T-helper 17 cell (primary cell): ENCODE data around the gene B4GALT6. TPM values are rescaled to one million over a fixed set of nuclear protein-coding genes. Genes with fewer than 3 reads are reported as not detected.
"Not testable (repeated sequence)": the region's sequence is repeated elsewhere in the genome, so short reads cannot be mapped to it uniquely, and the experiment has no call there.

Experiments used
- ATAC-seq: fragments of 150-1000 bp; cut with Tn5 transposase; 2 replicates; pipeline ENCODE4 v1.10.0; 2021; ENCODE audit warnings: mild to moderate bottlenecking, moderate library complexity
- DNase-seq, 3 donors: peaks; one replicate each; pipeline versions ENCODE4 v3.0.0 to v3.0.0-alpha.2; 2020 to 2021
- H3K9me3 ChIP-seq: one replicate; pipeline ENCODE4 v1.7.0; 2013; ENCODE audit warnings: low read length, mild to moderate bottlenecking; ENCODE audit not compliant: control insufficient read depth, poor library complexity, severe bottlenecking
- H3K27ac Mint-ChIP-seq: one replicate; pipeline ENCODE4 v1.8.0; 2022; ENCODE audit warnings: mild to moderate bottlenecking, moderate library complexity, mixed read lengths
- H3K27me3 Mint-ChIP-seq: one replicate; pipeline ENCODE4 v1.8.0; 2022; ENCODE audit warnings: mixed read lengths
- H3K36me3 Mint-ChIP-seq: one replicate; pipeline ENCODE4 v1.8.0; 2022; ENCODE audit warnings: low read depth, mixed read lengths
- H3K4me1 Mint-ChIP-seq: one replicate; pipeline ENCODE4 v1.8.0; 2022; ENCODE audit warnings: mild to moderate bottlenecking, mixed read lengths
- H3K4me3 Mint-ChIP-seq: one replicate; pipeline ENCODE4 v1.8.0; 2022; ENCODE audit warnings: mild to moderate bottlenecking, moderate library complexity, mixed read lengths
- total RNA-seq, 4 donors: library from RNA in 2 of 4; stranded (reverse) in 2 of 4; gene quantifications; one replicate each; pipeline ENCODE4 v1.2.3 and lab custom pipeline; 2022 to 2026

The B4GALT6 gene, protein sequence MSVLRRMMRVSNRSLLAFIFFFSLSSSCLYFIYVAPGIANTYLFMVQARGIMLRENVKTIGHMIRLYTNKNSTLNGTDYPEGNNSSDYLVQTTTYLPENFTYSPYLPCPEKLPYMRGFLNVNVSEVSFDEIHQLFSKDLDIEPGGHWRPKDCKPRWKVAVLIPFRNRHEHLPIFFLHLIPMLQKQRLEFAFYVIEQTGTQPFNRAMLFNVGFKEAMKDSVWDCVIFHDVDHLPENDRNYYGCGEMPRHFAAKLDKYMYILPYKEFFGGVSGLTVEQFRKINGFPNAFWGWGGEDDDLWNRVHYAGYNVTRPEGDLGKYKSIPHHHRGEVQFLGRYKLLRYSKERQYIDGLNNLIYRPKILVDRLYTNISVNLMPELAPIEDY
- total RNA-seq (1 to 10 TPM in 1 of 2 donors, under 1 TPM in 1; 0.10 to 2.3 TPM), total RNA-seq (lab: John Stamatoyannopoulos, UW) (0 reads per million in 2 donors)

DNA sequence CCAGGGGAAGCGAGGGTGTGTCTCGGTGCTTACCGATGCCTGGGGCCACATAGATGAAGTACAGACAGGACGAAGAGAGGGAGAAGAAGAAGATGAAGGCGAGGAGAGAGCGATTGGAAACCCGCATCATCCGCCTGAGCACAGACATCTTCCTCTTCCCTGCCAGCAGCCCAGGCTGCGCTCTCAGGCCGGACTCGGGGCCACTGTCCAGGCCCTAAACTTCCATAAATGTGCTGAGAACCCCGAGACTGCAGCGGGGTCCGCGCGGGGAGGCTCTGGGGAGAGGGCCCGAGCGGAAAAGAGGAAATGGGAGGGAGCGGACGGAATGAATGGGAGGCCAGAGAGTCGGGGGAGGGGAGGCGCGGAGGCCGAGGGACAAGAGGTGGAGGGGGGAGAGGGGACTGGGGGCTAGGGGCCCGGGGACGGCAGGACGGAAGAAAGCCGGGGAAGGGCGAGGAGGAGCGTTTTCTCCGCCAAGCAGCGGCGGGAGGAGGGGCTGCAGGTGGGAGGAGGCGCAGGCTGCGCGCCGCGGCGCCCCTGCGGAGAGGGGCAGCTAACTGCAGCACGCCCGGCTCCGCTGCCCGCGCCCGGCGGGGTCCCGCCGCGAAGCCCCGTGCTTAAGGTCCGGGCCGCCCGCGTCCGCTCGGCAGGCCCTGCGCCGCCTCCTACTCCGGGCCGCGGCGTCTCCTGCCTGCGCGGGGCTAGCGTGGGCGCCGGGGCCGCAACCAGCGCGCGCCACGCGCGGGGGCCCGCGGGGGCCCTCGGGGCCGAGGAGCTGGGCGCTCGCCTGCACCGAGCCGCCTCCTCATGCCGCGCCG, at the start of gene B4GALT6:
B4GALT6 (minus strand) TSS at position 303 of the 818 bp plus-strand sequence; CDS start at position 148, 155 bp downstream.
- Mint-ChIP-seq H3K27ac (no peak within 1 kb of the TSS), H3K27me3 (peaks cover 53% of the 10 kb centered on the region), H3K4me1 (peaks cover 13% of the 10 kb centered on the region), H3K36me3 (peaks cover 7% of the 10 kb centered on the region), H3K4me3 (peak within 1 kb of the TSS; percentile 93)
- ATAC-seq (peak; percentile 32), DNase-seq (no peak)
- no peaks in the 10 kb centered on the region for H3K9me3 ChIP-seq

DNA sequence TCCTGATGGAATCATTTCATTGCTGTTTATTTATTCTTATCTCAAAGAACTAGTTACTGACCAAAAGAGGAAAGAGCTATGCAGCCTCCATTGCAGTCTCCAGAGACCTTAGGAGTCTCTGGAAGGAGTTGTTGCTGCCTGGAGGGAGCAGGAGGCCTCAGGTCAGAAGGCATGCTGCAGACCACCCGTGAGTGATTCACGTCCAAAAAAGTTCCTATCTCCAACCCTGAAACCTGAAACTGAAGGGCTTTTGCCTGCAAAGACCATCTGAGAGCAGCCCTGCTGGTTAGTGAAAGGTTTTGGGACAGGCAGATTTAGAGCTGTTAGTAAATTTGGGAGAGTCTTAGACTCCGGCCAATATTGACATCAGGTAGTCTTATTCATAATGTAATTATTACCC, 47.2 kb upstream of the B4GALT6 start:
- no peak for ATAC-seq
- peaks cover 6% of the 10 kb centered on the region for H3K36me3 Mint-ChIP-seq
- H3K4me1 Mint-ChIP-seq: peaks cover 3% of the 10 kb centered on the region
- no peaks in the 10 kb centered on the region for H3K9me3 ChIP-seq
- no peak for DNase-seq
- no peak overlapping the region for H3K27ac Mint-ChIP-seq
- H3K4me3 Mint-ChIP-seq: no peak overlapping the region
- H3K27me3 Mint-ChIP-seq: peaks cover 49% of the 10 kb centered on the region

DNA sequence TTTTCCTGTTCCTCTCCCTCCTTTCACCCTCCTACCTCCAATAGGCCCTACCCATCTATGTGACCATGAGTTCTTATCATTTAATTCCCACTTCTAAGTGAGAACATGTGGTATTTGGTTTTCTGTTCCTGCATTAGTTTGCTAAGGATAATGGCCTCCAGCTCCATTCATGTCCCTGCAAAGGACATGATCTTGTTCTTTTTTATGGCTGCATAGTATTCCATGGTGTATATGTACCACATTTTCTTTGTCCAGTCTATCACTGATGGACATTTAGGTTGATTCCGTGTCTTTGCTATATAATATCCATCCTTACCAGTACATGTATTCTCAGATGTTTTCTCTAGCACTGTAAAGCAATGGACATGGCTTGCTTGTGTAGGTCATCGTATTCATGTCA, 44.8 kb upstream of the B4GALT6 start:
- H3K4me3 Mint-ChIP-seq, ATAC-seq, H3K4me1 Mint-ChIP-seq, H3K27ac Mint-ChIP-seq, H3K36me3 Mint-ChIP-seq, H3K9me3 ChIP-seq, DNase-seq: not testable (repeated sequence)
- H3K27me3 Mint-ChIP-seq: peaks cover 70% of the 10 kb centered on the region

DNA sequence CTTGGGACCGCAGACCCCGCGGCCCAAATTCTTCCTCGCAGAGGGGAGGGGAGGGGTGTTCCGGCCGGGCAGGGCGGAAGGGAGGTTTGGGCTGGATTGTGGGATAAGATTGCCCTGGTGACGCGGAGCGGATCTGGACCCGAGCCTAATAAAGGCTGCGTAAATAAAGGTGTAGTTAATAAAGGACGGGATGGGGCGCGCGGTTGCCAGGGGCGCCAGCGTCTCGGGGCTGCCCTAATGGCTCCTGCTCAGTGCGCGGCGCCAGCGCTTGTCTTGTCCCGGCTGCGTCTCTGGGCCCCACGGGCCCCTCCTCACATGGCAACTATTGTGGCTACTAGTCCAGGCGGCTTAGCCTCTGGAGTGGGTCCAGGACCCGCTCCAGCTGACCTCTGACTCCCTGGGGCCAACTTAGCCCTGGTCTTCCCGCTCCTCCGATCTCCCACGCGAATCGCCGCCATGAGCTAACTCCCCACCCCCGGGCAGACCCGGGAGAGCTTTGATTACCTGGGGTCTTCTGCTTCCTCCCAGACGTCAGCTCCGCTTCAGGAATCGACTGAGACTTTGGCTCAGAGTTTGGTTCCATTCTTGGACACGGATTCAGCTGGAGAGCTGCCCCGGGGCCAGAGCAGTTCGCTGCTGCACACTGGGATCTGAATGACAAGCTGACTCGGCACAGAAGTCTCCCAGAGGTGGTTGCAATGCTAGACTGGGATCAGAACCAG, 39.8 kb upstream of the B4GALT6 start:
- no peak for ATAC-seq
- no peaks in the 10 kb centered on the region for H3K9me3 ChIP-seq
- H3K27me3 Mint-ChIP-seq: peaks cover 55% of the 10 kb centered on the region
- no peaks in the 10 kb centered on the region for H3K36me3 Mint-ChIP-seq
- DNase-seq: no peak
- H3K27ac Mint-ChIP-seq: peak overlapping the region; percentile 65
- peaks cover 3% of the 10 kb centered on the region for H3K4me1 Mint-ChIP-seq
- H3K4me3 Mint-ChIP-seq: peak overlapping the region; percentile 73

DNA sequence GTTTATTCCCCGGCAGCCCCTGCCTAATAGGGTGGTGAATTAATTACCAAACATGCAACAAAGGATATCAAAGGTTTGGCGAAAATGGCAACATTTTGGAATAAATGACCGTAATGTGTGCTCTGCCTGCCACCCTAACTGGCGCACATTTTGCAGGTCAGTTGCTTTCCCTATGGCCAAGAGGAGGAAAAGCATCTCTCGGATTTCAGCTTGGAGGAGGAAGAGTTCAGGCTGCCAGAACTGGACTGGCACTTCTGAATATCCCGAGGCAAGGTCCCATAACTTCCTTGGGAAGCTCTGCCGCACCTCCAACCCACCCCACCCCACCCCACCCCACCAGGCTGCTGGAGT, 39.2 kb upstream of the B4GALT6 start:
- no peak overlapping the region for H3K4me3 Mint-ChIP-seq

DNA sequence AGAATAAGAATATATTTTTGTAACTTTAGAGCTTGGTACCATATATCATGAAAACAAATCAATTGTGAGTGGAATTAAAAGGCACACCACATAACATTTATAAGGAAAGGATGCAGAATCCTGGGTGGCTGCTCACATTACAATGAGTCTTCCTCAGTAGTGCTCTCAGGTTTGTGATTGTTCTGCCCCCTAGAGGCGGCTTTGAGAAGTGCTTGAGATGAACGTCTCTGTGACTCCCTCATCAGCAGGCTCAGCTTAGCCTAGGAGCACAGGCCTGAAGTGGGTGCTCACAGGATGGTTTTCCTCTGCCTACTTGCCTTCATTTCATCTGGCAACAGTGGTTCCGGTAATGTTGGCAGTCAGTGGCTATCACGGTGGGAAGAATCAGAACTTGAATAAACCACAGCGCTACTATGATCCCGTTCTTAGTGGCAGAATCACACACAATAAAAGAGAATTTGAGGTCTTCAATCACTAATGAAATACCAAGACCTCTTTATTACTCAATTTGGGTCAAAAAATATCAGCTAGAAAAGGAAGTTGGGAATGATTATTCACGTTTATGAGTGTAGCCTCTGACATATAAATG, 38.1 kb upstream of the B4GALT6 start:
- ATAC-seq (peak; percentile 88), DNase-seq (peak; percentile 16 to 54 (median 26))
- Mint-ChIP-seq H3K27ac (no peak overlapping the region), H3K36me3 (no peaks in the 10 kb centered on the region), H3K4me1 (peaks cover 2% of the 10 kb centered on the region), H3K27me3 (peaks cover 46% of the 10 kb centered on the region), H3K4me3 (no peak overlapping the region)
- no peaks in the 10 kb centered on the region for H3K9me3 ChIP-seq

More for the DNA sequence above, 39.2 kb upstream of the B4GALT6 start:
- H3K27ac Mint-ChIP-seq: no peak overlapping the region
- DNase-seq (no peak), ATAC-seq (no peak)
- H3K9me3 ChIP-seq: no peaks in the 10 kb centered on the region
- no peaks in the 10 kb centered on the region for H3K36me3 Mint-ChIP-seq
- peaks cover 3% of the 10 kb centered on the region for H3K4me1 Mint-ChIP-seq
- peaks cover 55% of the 10 kb centered on the region for H3K27me3 Mint-ChIP-seq

DNA sequence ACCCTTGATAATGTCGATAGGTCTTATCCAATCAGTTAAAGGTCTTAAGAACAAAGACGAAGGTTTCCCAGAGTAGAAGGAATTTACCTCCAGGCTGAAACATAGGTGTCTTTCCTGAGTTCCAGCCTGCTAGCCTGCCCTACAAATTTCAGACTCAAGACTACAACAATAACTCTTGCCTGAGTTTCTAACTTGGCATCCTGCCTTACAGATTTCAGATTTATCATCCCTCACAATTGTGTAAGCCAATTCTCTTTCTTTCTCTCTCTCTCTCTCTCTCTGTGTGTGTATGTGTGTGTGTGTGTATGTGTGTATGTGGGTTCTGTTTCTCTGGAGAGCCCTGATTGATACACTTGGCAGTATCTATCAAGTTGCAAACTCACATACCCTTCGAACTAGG, 37.2 kb upstream of the B4GALT6 start:
- Mint-ChIP-seq H3K4me3 (no peak overlapping the region), H3K4me1 (no peaks in the 10 kb centered on the region), H3K27me3 (peaks cover 44% of the 10 kb centered on the region), H3K36me3 (no peaks in the 10 kb centered on the region), H3K27ac (no peak overlapping the region)
- DNase-seq (no peak), ATAC-seq (no peak)
- no peaks in the 10 kb centered on the region for H3K9me3 ChIP-seq

DNA sequence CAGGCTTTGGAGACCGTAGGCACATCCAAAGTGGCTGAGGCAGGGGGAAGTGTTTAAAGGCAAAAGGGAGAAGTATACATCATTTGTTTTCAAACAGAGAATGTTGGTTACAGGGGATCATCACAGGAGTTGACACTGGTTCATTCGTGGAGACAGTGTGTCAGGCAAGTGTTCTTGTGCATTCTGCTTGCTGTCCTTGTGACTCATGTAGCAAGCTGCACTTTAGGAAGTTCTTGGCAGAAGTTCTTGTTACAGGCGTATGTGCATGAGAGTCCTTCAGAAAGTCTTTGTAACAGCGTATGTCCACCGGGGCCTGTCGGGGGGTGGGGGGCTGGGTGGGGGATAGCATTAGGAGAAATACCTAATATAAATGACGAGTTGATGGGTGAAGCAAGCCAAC, 36.5 kb upstream of the B4GALT6 start:
- Mint-ChIP-seq H3K36me3 (no peaks in the 10 kb centered on the region), H3K27ac (no peak overlapping the region), H3K27me3 (peaks cover 41% of the 10 kb centered on the region), H3K4me1 (no peaks in the 10 kb centered on the region), H3K4me3 (no peak overlapping the region)
- ATAC-seq: no peak
- no peak for DNase-seq
- no peaks in the 10 kb centered on the region for H3K9me3 ChIP-seq

DNA sequence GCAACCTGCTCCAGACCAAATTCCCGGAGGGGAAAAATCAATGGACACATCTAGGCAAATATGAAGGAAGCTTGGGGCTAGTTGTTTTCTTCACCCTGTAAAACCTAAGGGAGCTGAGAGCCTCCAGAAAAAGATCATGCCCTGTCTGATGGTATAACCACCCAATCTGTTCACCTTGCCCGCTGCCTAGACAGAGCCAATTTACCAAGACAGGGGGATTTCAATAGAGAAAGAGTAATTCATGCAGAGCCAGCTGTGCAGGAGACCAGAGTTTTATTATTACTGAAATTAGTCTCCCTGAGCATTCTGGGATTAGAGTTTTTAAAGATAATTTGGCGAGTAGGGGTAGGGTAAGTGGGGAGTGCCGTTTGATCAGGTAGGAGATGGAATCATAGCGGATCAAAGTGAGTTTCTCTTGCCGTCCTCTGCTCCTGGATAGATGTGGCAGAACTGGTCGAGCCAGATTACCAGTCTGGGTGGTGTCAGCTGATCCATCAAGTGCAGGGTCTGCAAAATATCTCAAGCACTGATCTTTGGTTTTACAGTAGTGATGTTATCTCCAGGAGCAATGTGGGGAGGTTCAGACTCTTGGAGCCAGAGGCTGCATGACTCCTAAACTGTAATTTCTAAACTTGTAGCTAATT, 35.1 kb upstream of the B4GALT6 start:
- H3K4me1 Mint-ChIP-seq: no peaks in the 10 kb centered on the region
- H3K4me3 Mint-ChIP-seq: no peak overlapping the region
- peaks cover 27% of the 10 kb centered on the region for H3K27me3 Mint-ChIP-seq
- ATAC-seq (no peak), DNase-seq (no peak)
- H3K36me3 Mint-ChIP-seq: no peaks in the 10 kb centered on the region
- no peak overlapping the region for H3K27ac Mint-ChIP-seq
- H3K9me3 ChIP-seq: no peaks in the 10 kb centered on the region

DNA sequence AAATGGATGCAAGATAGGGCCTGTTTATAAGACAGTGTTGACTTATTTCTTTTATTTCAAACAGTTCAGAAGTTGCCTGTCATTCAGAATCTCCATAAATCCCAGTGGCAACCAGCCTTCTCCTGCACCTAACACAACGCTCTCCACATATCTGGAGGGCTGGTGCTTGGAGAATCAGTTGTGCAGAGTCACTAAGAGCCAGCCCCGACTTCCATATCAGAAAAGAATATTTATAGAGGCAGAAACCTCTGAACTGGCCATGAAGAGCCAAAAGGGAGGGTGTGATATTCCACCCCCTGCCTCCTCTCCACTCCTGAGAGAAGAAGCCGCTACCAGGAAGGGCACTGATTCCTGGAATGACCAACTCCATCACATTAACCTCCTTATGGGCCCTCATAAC, 34.0 kb upstream of the B4GALT6 start:
- no peak overlapping the region for H3K4me3 Mint-ChIP-seq

DNA sequence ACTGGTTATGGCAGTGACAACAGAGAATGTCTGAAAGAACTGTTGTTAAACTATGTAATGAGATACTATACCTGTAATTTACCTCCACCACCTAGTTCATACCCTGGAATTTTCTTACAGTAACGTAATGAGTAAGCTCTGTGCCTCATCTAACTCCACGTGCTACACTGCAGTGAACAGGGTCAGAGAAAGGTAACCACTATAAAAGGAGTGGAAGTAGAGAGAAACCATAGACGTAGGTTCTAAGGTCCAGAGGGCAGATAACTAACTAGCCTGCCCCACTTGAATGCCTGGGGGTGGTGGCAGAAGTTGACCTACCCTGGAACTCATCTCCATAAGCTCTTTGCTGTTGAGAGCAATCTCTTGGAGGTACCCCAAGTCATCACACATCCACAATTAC, 32.0 kb upstream of the B4GALT6 start:
- Mint-ChIP-seq H3K4me3 (no peak overlapping the region), H3K36me3 (no peaks in the 10 kb centered on the region), H3K27ac (no peak overlapping the region), H3K27me3 (peaks cover 4% of the 10 kb centered on the region), H3K4me1 (peaks cover 2% of the 10 kb centered on the region)
- H3K9me3 ChIP-seq: no peaks in the 10 kb centered on the region
- DNase-seq (no peak), ATAC-seq (no peak)

More for the DNA sequence above, 34.0 kb upstream of the B4GALT6 start:
- DNase-seq: no peak
- Mint-ChIP-seq H3K27me3 (peaks cover 18% of the 10 kb centered on the region), H3K4me1 (no peaks in the 10 kb centered on the region), H3K36me3 (no peaks in the 10 kb centered on the region), H3K27ac (no peak overlapping the region)
- H3K9me3 ChIP-seq: no peaks in the 10 kb centered on the region
- ATAC-seq: no peak

DNA sequence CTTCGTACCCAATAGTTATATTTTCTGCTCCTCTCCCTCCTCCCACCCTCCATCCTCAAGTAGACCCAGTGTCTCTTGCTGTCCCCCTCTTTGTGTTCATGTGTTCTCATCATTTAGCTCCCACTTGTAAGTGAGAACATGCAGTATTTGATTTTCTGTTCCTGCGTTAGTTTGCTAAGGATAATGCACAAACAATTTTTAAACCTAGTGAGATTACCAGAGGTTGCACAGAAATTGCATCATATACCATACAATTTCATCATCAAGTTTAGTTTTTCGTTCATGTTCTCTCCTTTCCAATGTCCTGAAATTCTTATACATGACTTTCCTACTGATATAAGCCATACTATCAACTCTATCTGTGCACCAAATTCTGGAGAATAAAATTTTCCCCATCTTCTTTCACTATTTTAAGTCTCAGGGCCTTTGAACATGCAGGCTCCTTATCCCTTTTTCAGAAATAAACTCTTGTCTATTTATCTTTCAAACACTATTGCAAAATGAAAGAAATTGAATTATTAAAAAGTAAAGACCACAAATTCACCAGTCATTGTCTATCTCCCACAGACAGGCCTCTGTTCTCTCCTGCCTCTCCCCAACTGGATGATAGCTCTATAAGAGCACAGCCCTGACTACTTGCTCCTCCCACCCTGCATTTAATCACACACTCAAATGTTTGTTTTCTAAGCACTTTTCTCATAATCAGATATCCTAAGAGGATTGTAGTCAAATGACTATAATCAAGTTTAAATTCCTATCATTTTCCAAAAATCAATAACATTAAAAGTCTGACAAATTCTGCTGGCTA, 27.2 kb upstream of the B4GALT6 start:
- Mint-ChIP-seq H3K4me3 (no peak overlapping the region), H3K36me3 (no peaks in the 10 kb centered on the region), H3K27ac (no peak overlapping the region), H3K4me1 (peaks cover 4% of the 10 kb centered on the region), H3K27me3 (peaks cover under 1% of the 10 kb centered on the region)
- ATAC-seq (no peak), DNase-seq (no peak)
- no peaks in the 10 kb centered on the region for H3K9me3 ChIP-seq
